Adipocyte (in vitro differentiated cells): ENCODE measurements around the gene ROBO1.

ENCODE experiments used
- DNase-seq: peaks from one replicate; pipeline ENCODE4 v3.0.0-alpha.2; 2015; ENCODE audit warnings: low read depth
- H3K27me3 ChIP-seq: replicated peaks from 2 replicates; pipeline ENCODE4 v1.7.0; 2013; ENCODE audit warnings: mild to moderate bottlenecking, low read length, moderate library complexity; ENCODE audit not compliant: control insufficient read depth, insufficient read depth
- H3K36me3 ChIP-seq: 2 replicates; pipeline ENCODE4 v1.7.0; 2013; ENCODE audit warnings: low read length, mild to moderate bottlenecking, moderate library complexity; ENCODE audit not compliant: control insufficient read depth, insufficient read depth, severe bottlenecking
- H3K4me1 ChIP-seq: 2 replicates; pipeline ENCODE4 v1.7.0; 2013; ENCODE audit warnings: mild to moderate bottlenecking, low read length, moderate library complexity; ENCODE audit not compliant: control insufficient read depth, insufficient read depth
- H3K4me3 ChIP-seq: 2 replicates; pipeline ENCODE4 v1.7.0; 2013; ENCODE audit warnings: mild to moderate bottlenecking, low read length, moderate library complexity
- H3K9ac ChIP-seq: 2 replicates; pipeline ENCODE4 v1.7.0; 2013; ENCODE audit warnings: mild to moderate bottlenecking, low read length, moderate library complexity
- H3K9me3 ChIP-seq: 2 replicates; pipeline ENCODE4 v1.7.0; 2013; ENCODE audit warnings: mild to moderate bottlenecking, low read length, moderate library complexity; ENCODE audit not compliant: control insufficient read depth

ROBO1 gene

GRCh38 chr3:78644847-78645246, 1123.0 kb downstream of the ROBO1 start:
- H3K9me3 ChIP-seq = no peaks in the 10 kb centered on the region
- peak; percentile 19 for DNase-seq
- no peaks in the 10 kb centered on the region for H3K27me3 ChIP-seq
- no peak overlapping the region for H3K9ac ChIP-seq
- no peak overlapping the region for H3K4me3 ChIP-seq
- H3K4me1 ChIP-seq = peaks cover 12% of the 10 kb centered on the region
- no peaks in the 10 kb centered on the region for H3K36me3 ChIP-seq

- Histone ChIP-seq H3K4me1 (peaks cover 8% of the 10 kb centered on the region), H3K27me3 (no peaks in the 10 kb centered on the region), H3K4me3 (no peak overlapping the region), H3K9me3 (no peaks in the 10 kb centered on the region), H3K36me3 (peaks cover 4% of the 10 kb centered on the region), H3K9ac (no peak overlapping the region)
- DNase-seq = no peak
Observed at GRCh38 chr3:78642226-78643035, 1125.4 kb downstream of the ROBO1 start.

GRCh38 chr3:78641703-78642102, 1126.1 kb downstream of the ROBO1 start:
- Histone ChIP-seq H3K4me1 (peaks cover 8% of the 10 kb centered on the region), H3K27me3 (no peaks in the 10 kb centered on the region), H3K9ac (no peak overlapping the region), H3K4me3 (no peak overlapping the region), H3K9me3 (no peaks in the 10 kb centered on the region), H3K36me3 (peaks cover 4% of the 10 kb centered on the region)
- no peak for DNase-seq

GRCh38 chr3:78634316-78634715, 1133.5 kb downstream of the ROBO1 start:
- H3K9me3 ChIP-seq = no peaks in the 10 kb centered on the region
- H3K9ac ChIP-seq = no peak overlapping the region
- peaks cover under 1% of the 10 kb centered on the region for H3K36me3 ChIP-seq
- no peaks in the 10 kb centered on the region for H3K27me3 ChIP-seq
- no peak overlapping the region for H3K4me3 ChIP-seq
- peak; percentile 15 for DNase-seq
- no peaks in the 10 kb centered on the region for H3K4me1 ChIP-seq

GRCh38 chr3:78633626-78634025, 1134.2 kb downstream of the ROBO1 start:
- Histone ChIP-seq H3K4me3 (no peak overlapping the region), H3K4me1 (no peaks in the 10 kb centered on the region), H3K27me3 (no peaks in the 10 kb centered on the region), H3K9me3 (no peaks in the 10 kb centered on the region), H3K36me3 (peaks cover 6% of the 10 kb centered on the region), H3K9ac (no peak overlapping the region)
- DNase-seq = peak; percentile 62

GRCh38 chr3:78632925-78633553, 1134.8 kb downstream of the ROBO1 start:
- Histone ChIP-seq H3K9me3 (no peaks in the 10 kb centered on the region), H3K9ac (no peak overlapping the region), H3K4me1 (no peaks in the 10 kb centered on the region), H3K4me3 (no peak overlapping the region), H3K36me3 (peaks cover 6% of the 10 kb centered on the region), H3K27me3 (no peaks in the 10 kb centered on the region)
- DNase-seq = peak; percentile 47

GRCh38 chr3:78629544-78629943, 1138.3 kb downstream of the ROBO1 start:
- no peaks in the 10 kb centered on the region for H3K27me3 ChIP-seq
- no peak for DNase-seq
- no peak overlapping the region for H3K9ac ChIP-seq
- H3K4me1 ChIP-seq = no peaks in the 10 kb centered on the region
- peaks cover 6% of the 10 kb centered on the region for H3K36me3 ChIP-seq
- no peaks in the 10 kb centered on the region for H3K9me3 ChIP-seq
- H3K4me3 ChIP-seq = no peak overlapping the region

- Histone ChIP-seq H3K9ac (no peak overlapping the region), H3K4me1 (no peaks in the 10 kb centered on the region), H3K4me3 (no peak overlapping the region), H3K36me3 (peaks cover 9% of the 10 kb centered on the region), H3K27me3 (no peaks in the 10 kb centered on the region), H3K9me3 (no peaks in the 10 kb centered on the region)
- DNase-seq = no peak
Observed at GRCh38 chr3:78621061-78621716, 1146.6 kb downstream of the ROBO1 start.

GRCh38 chr3:78614486-78614885, 1153.3 kb downstream of the ROBO1 start:
- Histone ChIP-seq H3K9ac (no peak overlapping the region), H3K4me3 (no peak overlapping the region), H3K27me3 (no peaks in the 10 kb centered on the region), H3K36me3 (peaks cover 19% of the 10 kb centered on the region), H3K9me3 (no peaks in the 10 kb centered on the region), H3K4me1 (peaks cover 5% of the 10 kb centered on the region)
- DNase-seq = no peak

- DNase-seq = no peak
- Histone ChIP-seq H3K27me3 (no peaks in the 10 kb centered on the region), H3K4me1 (peaks cover 5% of the 10 kb centered on the region), H3K9ac (no peak overlapping the region), H3K9me3 (no peaks in the 10 kb centered on the region), H3K4me3 (no peak overlapping the region), H3K36me3 (peaks cover 19% of the 10 kb centered on the region)
Observed at GRCh38 chr3:78613421-78613879, 1154.3 kb downstream of the ROBO1 start.

- Histone ChIP-seq H3K4me3 (no peak overlapping the region), H3K36me3 (peaks cover 11% of the 10 kb centered on the region), H3K27me3 (no peaks in the 10 kb centered on the region), H3K9me3 (no peaks in the 10 kb centered on the region), H3K4me1 (peaks cover 5% of the 10 kb centered on the region), H3K9ac (no peak overlapping the region)
- DNase-seq = no peak
Observed at GRCh38 chr3:78611278-78611677, 1156.5 kb downstream of the ROBO1 start.
